HG03139 (cell line): Measurements from ENCODE around the gene UBE2M.
"Not testable (repeated sequence)": the region's sequence is repeated elsewhere in the genome, so short reads cannot be mapped to it uniquely, and the experiment has no call there.

Experiments
- ATAC-seq: cut with Tn5 transposase; IDR thresholded peaks from one replicate; pipeline ENCODE4 v1.9.1; 2021; ENCODE audit not compliant: unreplicated experiment

Gene UBE2M

GRCh38 chr19:58558066-58558622 is at the start of gene UBE2M:
Gene UBE2M (minus strand): TSS chr19:58558611. CDS start chr19:58558381, 230 bp downstream.
- ATAC-seq = no peak

GRCh38 chr19:58607213-58607612 is 48.8 kb upstream of the UBE2M start:
- not testable (repeated sequence) for ATAC-seq

GRCh38 chr19:58606251-58606896 is 48.0 kb upstream of the UBE2M start:
- not testable (repeated sequence) for ATAC-seq

- no peak for ATAC-seq
These were observed 27.8 kb upstream of the UBE2M start for GRCh38 chr19:58586133-58586765.

- no peak for ATAC-seq
These were observed 27.2 kb upstream of the UBE2M start for GRCh38 chr19:58585442-58586132.

- no peak for ATAC-seq
These were observed 26.4 kb upstream of the UBE2M start for GRCh38 chr19:58584498-58585441.

- no peak for ATAC-seq
These were observed 24.6 kb upstream of the UBE2M start for GRCh38 chr19:58582985-58583384.

GRCh38 chr19:58581227-58582141 is 23.1 kb upstream of the UBE2M start:
- no peak for ATAC-seq

- ATAC-seq = no peak
These were observed 21.2 kb upstream of the UBE2M start for GRCh38 chr19:58579473-58580142.

- no peak for ATAC-seq
These were observed 19.9 kb upstream of the UBE2M start for GRCh38 chr19:58578012-58578925.

GRCh38 chr19:58577581-58577980 is 19.2 kb upstream of the UBE2M start:
- not testable (repeated sequence) for ATAC-seq

GRCh38 chr19:58575183-58576041 is 17.0 kb upstream of the UBE2M start:
- peak; percentile 36 for ATAC-seq

- ATAC-seq = no peak
These were observed 15.3 kb upstream of the UBE2M start for GRCh38 chr19:58573658-58574164.

GRCh38 chr19:58572818-58573657 is 14.6 kb upstream of the UBE2M start, which contains the start of gene MZF1:
Gene MZF1 (minus strand): TSS chr19:58573335. CDS start chr19:58571389, 1,946 bp downstream.
- ATAC-seq = peak; percentile 43

GRCh38 chr19:58572026-58572817 is 13.8 kb upstream of the UBE2M start:
- ATAC-seq = no peak
